Fibroblast of lung (primary cell): ENCODE results near the gene VEPH1. TPM values are rescaled to one million over a fixed set of nuclear protein-coding genes. Genes with fewer than 3 reads are reported as not detected.

Experiments
- DNase-seq, 2 donors: peaks; one replicate each; pipeline versions ENCODE4 v3.0.0 to v3.0.0-alpha.2; 2010; ENCODE audit warnings: low read depth in 2 of 2
- H2AFZ ChIP-seq: 2 replicates; pipeline ENCODE4 v1.5.1; 2012; ENCODE audit warnings: low read length, control low read depth, inconsistent platforms
- H3K27ac ChIP-seq: 2 replicates; pipeline ENCODE4 v1.5.1; 2011; ENCODE audit warnings: low read length, control low read depth; ENCODE audit not compliant: insufficient read depth
- H3K27me3 ChIP-seq: 2 replicates; pipeline ENCODE4 v1.5.1; 2011; ENCODE audit warnings: mild to moderate bottlenecking, low read length; ENCODE audit not compliant: control insufficient read depth, insufficient read depth
- H3K36me3 ChIP-seq: 2 replicates; pipeline ENCODE4 v1.5.1; 2011; ENCODE audit warnings: low read length; ENCODE audit not compliant: control insufficient read depth, insufficient read depth
- H3K4me1 ChIP-seq: 2 replicates; pipeline ENCODE4 v1.5.1; 2011; ENCODE audit warnings: low read length; ENCODE audit not compliant: control insufficient read depth, insufficient read depth; ENCODE audit errors: extremely low read depth
- H3K4me2 ChIP-seq: 2 replicates; pipeline ENCODE4 v1.5.1; 2011; ENCODE audit warnings: low read length, control low read depth; ENCODE audit not compliant: insufficient read depth; ENCODE audit errors: extremely low read depth
- H3K4me3 ChIP-seq, 4 experiments: fragments of 200-600 bp in 1 of 4; sonication (generic) in 1 of 4; replicated peaks in 1 of 4; 2 replicates each; pipeline ENCODE4 v1.5.1; 2011 to 2016; ENCODE audit warnings: low read length in 4 of 4, low read depth in 3 of 4, mild to moderate bottlenecking in 3 of 4, control low read depth in 2 of 4, inconsistent platforms in 1 of 4, mixed read lengths in 1 of 4; ENCODE audit not compliant: insufficient read depth in 1 of 4; ENCODE audit errors: control extremely low read depth in 1 of 4
- H3K79me2 ChIP-seq: 2 replicates; pipeline ENCODE4 v1.5.1; 2012; ENCODE audit warnings: mild to moderate bottlenecking, low read length, inconsistent platforms; ENCODE audit not compliant: control insufficient read depth, insufficient read depth
- H3K9ac ChIP-seq: 2 replicates; pipeline ENCODE4 v1.5.1; 2011; ENCODE audit warnings: mild to moderate bottlenecking, low read length, control low read depth; ENCODE audit not compliant: insufficient read depth
- H3K9me3 ChIP-seq: 2 replicates; pipeline ENCODE4 v1.5.1; 2012; ENCODE audit warnings: low read depth, low read length; ENCODE audit not compliant: control insufficient read depth, insufficient read depth
- H4K20me1 ChIP-seq: 2 replicates; pipeline ENCODE4 v1.5.1; 2011; ENCODE audit warnings: low read length; ENCODE audit not compliant: control insufficient read depth, insufficient read depth; ENCODE audit errors: extremely low read depth
- CTCF ChIP-seq, 2 donors: IDR thresholded peaks in 1 of 2; conservative IDR thresholded peaks in 1 of 2; 1 replicate in 1 of 2; 2 replicates in 1 of 2; pipeline ENCODE4 v1.5.1; 2011 to 2012; ENCODE audit warnings: low read length in 2 of 2, control low read depth in 1 of 2, inconsistent platforms in 1 of 2, low read depth in 1 of 2, mild to moderate bottlenecking in 1 of 2
- EZH2 ChIP-seq: IDR thresholded peaks from 2 replicates; pipeline ENCODE4 v1.5.1; 2012; ENCODE audit warnings: low read length, control low read depth, mild to moderate bottlenecking; ENCODE audit errors: missing control alignments
- polyA plus RNA-seq, 2 donors: library from polyadenylated mRNA; depleted of rRNA in 1 of 2; stranded (reverse) in 1 of 2; unstranded in 1 of 2; fragments of >200 nt; gene quantifications; 2 replicates each; pipeline ENCODE4 v1.2.1, GENCODE V29; 2011 to 2012; ENCODE audit warnings: missing spikeins in 1 of 2
- total RNA-seq: library from RNA; depleted of rRNA; stranded (reverse); fragments of >200 nt; gene quantifications from 2 replicates; pipeline ENCODE4 v1.2.1, GENCODE V29; 2014

The VEPH1 gene
- total and polyA plus RNA-seq, 2 donors (not counting 1 experiment from before 2014, with no cell fraction given), result 13.1 to 34.7 TPM

- TF ChIP-seq CTCF (conservative IDR thresholded peaks at IDR 0.05 in 1 of 2, IDR thresholded peaks at IDR 0.05 in 1 of 2; ENCODE audit: low read depth in 1 of 2, low read length in 2 of 2), result no peak
- TF ChIP-seq EZH2, result no peak
- no peak for DNase-seq
- Histone ChIP-seq H3K4me3 (no peak overlapping the region), H3K27ac (no peak overlapping the region), H3K9me3 (no peaks in the 10 kb centered on the region), H3K9ac (no peak overlapping the region), H2AFZ (no peak overlapping the region), H3K36me3 (no peaks in the 10 kb centered on the region), H3K79me2 (no peaks in the 10 kb centered on the region), H3K27me3 (no peaks in the 10 kb centered on the region), H3K4me1 (peaks cover 12% of the 10 kb centered on the region), H3K4me2 (no peak overlapping the region), H4K20me1 (no peaks in the 10 kb centered on the region)
Observed at GRCh38 chr3:157294953-157295352, 208.3 kb downstream of the VEPH1 start.

DNA sequence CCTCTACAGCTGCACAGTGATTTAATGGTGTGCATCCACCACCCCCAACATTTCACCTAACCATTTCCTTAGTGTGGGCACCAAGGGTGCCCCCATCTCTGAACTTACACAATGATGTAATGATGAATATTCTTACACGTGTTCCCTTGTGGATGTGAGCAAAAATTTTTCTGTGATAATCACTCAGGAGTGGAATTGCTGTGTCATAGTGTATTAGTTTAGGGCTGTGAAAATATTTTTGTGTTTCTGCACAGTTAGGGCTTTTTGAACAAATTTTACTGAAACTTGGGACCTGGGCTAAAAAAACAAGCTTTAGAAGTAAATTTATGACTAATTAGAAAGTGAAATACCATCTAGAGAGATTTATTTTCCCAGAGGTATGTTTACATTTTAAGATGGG lies 208.7 kb downstream of the VEPH1 start:
- H3K4me1 ChIP-seq, result peaks cover 13% of the 10 kb centered on the region

GRCh38 chr3:157290766-157291165 lies 212.4 kb downstream of the VEPH1 start:
- H3K27ac ChIP-seq, result no peak overlapping the region
- H3K4me3 ChIP-seq, result no peak overlapping the region
- TF ChIP-seq EZH2 (no peak), CTCF (conservative IDR thresholded peaks at IDR 0.05 in 1 of 2, IDR thresholded peaks at IDR 0.05 in 1 of 2; ENCODE audit: low read depth in 1 of 2, low read length in 2 of 2) (no peak)
- H3K27me3 ChIP-seq, result no peaks in the 10 kb centered on the region
- H3K36me3 ChIP-seq, result no peaks in the 10 kb centered on the region
- H3K9ac ChIP-seq, result no peak overlapping the region
- peaks cover 13% of the 10 kb centered on the region for H3K4me1 ChIP-seq
- no peak overlapping the region for H2AFZ ChIP-seq
- no peaks in the 10 kb centered on the region for H3K79me2 ChIP-seq
- H3K4me2 ChIP-seq, result no peak overlapping the region
- no peaks in the 10 kb centered on the region for H3K9me3 ChIP-seq
- DNase-seq, result peak; percentile 80 to 97
- no peaks in the 10 kb centered on the region for H4K20me1 ChIP-seq

More for the DNA sequence above, 208.7 kb downstream of the VEPH1 start:
- H3K9ac ChIP-seq, result no peak overlapping the region
- no peaks in the 10 kb centered on the region for H3K9me3 ChIP-seq
- H4K20me1 ChIP-seq, result no peaks in the 10 kb centered on the region
- no peaks in the 10 kb centered on the region for H3K27me3 ChIP-seq
- peak overlapping the region; percentile 13 for H3K4me2 ChIP-seq
- no peaks in the 10 kb centered on the region for H3K79me2 ChIP-seq
- H3K4me3 ChIP-seq, result no peak overlapping the region
- peak in 1 of 2 donors; percentile 35 for DNase-seq
- TF ChIP-seq CTCF (conservative IDR thresholded peaks at IDR 0.05 in 1 of 2, IDR thresholded peaks at IDR 0.05 in 1 of 2; ENCODE audit: low read depth in 1 of 2, low read length in 2 of 2) (no peak), EZH2 (no peak)
- no peak overlapping the region for H3K27ac ChIP-seq
- no peak overlapping the region for H2AFZ ChIP-seq
- no peaks in the 10 kb centered on the region for H3K36me3 ChIP-seq
